ENCODE data around the gene STK24. TPM values are rescaled to one million over a fixed set of nuclear protein-coding genes. Genes with fewer than 3 reads are reported as not detected.

The STK24 gene
- total and polyA plus RNA-seq, 2 of the 8 experiments (the other 6 are each of a cell fraction or from before 2014, with no cell fraction given), result 62.8 to 143 TPM

DNA sequence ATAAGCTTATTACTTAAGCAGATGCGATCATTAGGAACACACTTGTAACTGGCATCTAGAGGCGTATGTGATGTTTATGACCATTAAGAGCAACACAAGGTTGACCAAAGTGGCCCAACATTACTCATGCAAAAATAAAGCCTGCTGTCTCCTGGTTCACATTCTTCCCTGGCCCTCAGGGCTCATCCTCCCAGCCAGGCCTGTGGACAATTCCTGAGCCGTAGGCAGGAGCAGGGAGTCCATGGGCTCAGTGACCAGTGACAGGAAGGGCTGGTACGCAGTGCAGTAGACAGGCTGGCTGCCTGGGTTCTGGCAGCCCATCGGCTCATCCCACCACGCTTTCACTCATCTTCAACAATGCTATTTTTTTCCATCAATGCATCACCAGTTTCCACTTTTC is 106.0 kb downstream of the STK24 start:
- CTCF ChIA-PET (ENCODE audit: partially characterized antibody), result interaction anchor here (0.6 to 7.4 kb wide), 7 partner anchors 12 to 202 kb away, joined by 3 to 51 read pairs (median 3); no protein-coding TSS in a partner anchor

More for the DNA sequence above, 106.0 kb downstream of the STK24 start:
- Histone ChIP-seq H3K18ac (ENCODE audit: extremely low read depth, low read length) (no peak overlapping the region), H3K4ac (replicated peaks; ENCODE audit: insufficient read length, low read depth, low read length) (no peak overlapping the region), H3K56ac (replicated peaks; ENCODE audit: insufficient read length, low read depth, low read length) (no peak overlapping the region), H3K4me2 (ENCODE audit: insufficient read depth in 1 of 2, low read depth in 2 of 2, low read length in 2 of 2) (no peak overlapping the region), H3K79me1 (ENCODE audit: low read depth, low read length) (peaks cover 16% of the 10 kb centered on the region; the same call in 1 of the 2 replicates), H4K8ac (ENCODE audit: extremely low read depth, insufficient read depth, low read length) (no peak overlapping the region), H2BK15ac (ENCODE audit: low read length) (no peak overlapping the region), H4K5ac (ENCODE audit: insufficient read length, low read depth, low read length) (no peak overlapping the region), H4K91ac (replicated peaks; ENCODE audit: insufficient read length, low read length) (no peak overlapping the region), H3K9me3 (ENCODE audit: insufficient read depth in 2 of 2, low read depth in 1 of 2, low read length in 1 of 2) (no peaks in the 10 kb centered on the region), H2AK5ac (ENCODE audit: low read depth, low read length) (no peak overlapping the region), H3K14ac (ENCODE audit: insufficient read length) (no peak overlapping the region), H3K9ac (replicated peaks in 1 of 4; ENCODE audit: extremely low read depth in 1 of 4, low read depth in 3 of 4, low read length in 3 of 4) (no peak overlapping the region), H2AFZ (ENCODE audit: low read length) (no peak overlapping the region), H3K27me3 (replicated peaks in 1 of 4; ENCODE audit: control insufficient read depth in 3 of 4, extremely low read depth in 1 of 4, insufficient read depth in 3 of 4, low read length in 3 of 4) (no peaks in the 10 kb centered on the region), H3K4me1 (replicated peaks in 1 of 4; ENCODE audit: control insufficient read depth in 3 of 4, insufficient read depth in 4 of 4, low read length in 3 of 4) (peaks cover 0 to 10% (median 5%) of the 10 kb centered on the region in 4 experiments; a peak in 5 of 7 replicates), H3K23ac (ENCODE audit: insufficient read length) (no peak overlapping the region), H3K4me3 (ENCODE audit: extremely low read depth in 1 of 4, insufficient read depth in 2 of 4, low read depth in 3 of 4, low read length in 4 of 4) (no peak overlapping the region), H2BK120ac (replicated peaks; ENCODE audit: low read depth, low read length) (no peak overlapping the region), H3K23me2 (ENCODE audit: low read depth, low read length) (no peaks in the 10 kb centered on the region), H3K27ac (ENCODE audit: low read depth, low read length) (no peak overlapping the region), H2BK12ac (ENCODE audit: low read depth, low read length) (no peak overlapping the region), H3K36me3 (ENCODE audit: control insufficient read depth in 2 of 4, insufficient read depth in 4 of 4, low read length in 3 of 4) (peaks cover 5 to 23% (median 11%) of the 10 kb centered on the region in 4 experiments; a peak in 7 of 8 replicates), H3K79me2 (ENCODE audit: control insufficient read depth in 1 of 2, insufficient read depth in 2 of 2, low read length in 2 of 2) (peaks cover 0 to 32% of the 10 kb centered on the region in 2 experiments; a peak in 2 of 4 replicates), H2BK20ac (ENCODE audit: low read length) (no peak overlapping the region), H4K20me1 (replicated peaks in 1 of 2; ENCODE audit: control insufficient read depth in 1 of 2, insufficient read depth in 2 of 2, low read length in 2 of 2) (peaks cover 0 to 18% of the 10 kb centered on the region in 2 experiments), H2BK5ac (ENCODE audit: low read depth, low read length) (no peak overlapping the region)
- POLR2A ChIA-PET (ENCODE audit: partially characterized antibody), result no interaction called here
- FAIRE-seq, result no peak
- no peak for DNase-seq (ENCODE audit: low read depth in 1 of 2, low spot score in 2 of 2)
- TF ChIP-seq YY1 (IDR thresholded peaks at IDR 0.05; ENCODE audit: low read depth, low read length) (no peak), CEBPB (IDR thresholded peaks at IDR 0.05; ENCODE audit: low read depth, low read length) (no peak), EP300 (IDR thresholded peaks at IDR 0.05; ENCODE audit: borderline replicate concordance in 1 of 2, low read depth in 2 of 2, low read length in 2 of 2) (no peak), CBX8 (IDR thresholded peaks at IDR 0.05; ENCODE audit: borderline replicate concordance, low read depth, low read length) (no peak), RXRA (IDR thresholded peaks at IDR 0.05; ENCODE audit: insufficient read depth, low read depth, low read length) (no peak), RBBP5 (IDR thresholded peaks at IDR 0.05; ENCODE audit: borderline replicate concordance, low read depth, low read length) (no peak), HDAC2 (IDR thresholded peaks at IDR 0.05; ENCODE audit: borderline replicate concordance in 1 of 2, low read depth in 2 of 2, low read length in 2 of 2) (no peak), SUZ12 (IDR thresholded peaks at IDR 0.05; ENCODE audit: low read length) (no peak)
- 86% methylated on average over 6 of the region's 6 CpGs; no CpG with 5 or more reads in 1 of the 2 experiments for WGBS, 2 experiments (ENCODE audit: extremely low coverage in 1 of 2, insufficient coverage in 1 of 2, insufficient read length in 1 of 2, insufficient replicate concordance in 2 of 2, low coverage in 1 of 2, low lambda C conversion rate in 2 of 2, missing lambda C conversion rate in 1 of 2)
